Fibroblast of lung (primary cell): ENCODE measurements around the gene IER3.

ENCODE experiments used
- EZH2 ChIP-seq: IDR thresholded peaks from 2 replicates; pipeline ENCODE4 v1.5.1; 2012; ENCODE audit warnings: low read length, control low read depth, mild to moderate bottlenecking; ENCODE audit errors: missing control alignments
- TF ChIP-seq, protein P1 (sequence below), 2 donors: IDR thresholded peaks in 1 of 2; conservative IDR thresholded peaks in 1 of 2; 1 replicate in 1 of 2; 2 replicates in 1 of 2; pipeline ENCODE4 v1.5.1; 2011 to 2012; ENCODE audit warnings: low read length in 2 of 2, control low read depth in 1 of 2, inconsistent platforms in 1 of 2, low read depth in 1 of 2, mild to moderate bottlenecking in 1 of 2

DNA sequence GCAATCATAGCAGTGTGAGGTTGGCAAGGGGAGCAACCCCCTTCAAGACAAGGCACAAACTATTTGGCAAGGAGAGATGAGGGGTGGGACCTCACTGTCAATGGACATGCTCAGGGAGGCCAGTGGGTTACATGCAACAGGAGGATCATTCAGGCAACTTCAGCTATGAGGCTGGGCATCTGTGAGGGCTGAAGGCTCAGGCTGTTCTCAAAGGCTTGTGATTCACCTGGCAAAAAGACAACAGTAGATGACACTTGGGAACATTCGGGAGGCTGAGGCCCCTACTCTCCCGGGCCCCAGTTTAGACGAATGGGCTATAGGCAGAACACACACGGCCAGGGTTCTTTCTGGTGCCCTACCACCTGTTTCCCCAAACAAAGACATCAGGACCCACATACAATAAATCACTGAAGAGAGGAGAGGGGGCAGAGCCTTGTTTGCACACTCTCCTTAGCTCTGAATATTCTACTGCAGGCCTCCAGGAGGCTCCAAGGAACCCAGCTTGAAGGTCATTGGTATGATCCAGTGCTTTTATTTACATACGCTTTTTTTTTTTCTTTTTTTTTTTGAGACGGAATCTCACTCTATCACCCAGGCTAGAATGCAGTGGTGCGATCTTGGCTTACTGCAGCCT is 16.3 kb downstream of the IER3 start:
- TF ChIP-seq, protein P1, sequence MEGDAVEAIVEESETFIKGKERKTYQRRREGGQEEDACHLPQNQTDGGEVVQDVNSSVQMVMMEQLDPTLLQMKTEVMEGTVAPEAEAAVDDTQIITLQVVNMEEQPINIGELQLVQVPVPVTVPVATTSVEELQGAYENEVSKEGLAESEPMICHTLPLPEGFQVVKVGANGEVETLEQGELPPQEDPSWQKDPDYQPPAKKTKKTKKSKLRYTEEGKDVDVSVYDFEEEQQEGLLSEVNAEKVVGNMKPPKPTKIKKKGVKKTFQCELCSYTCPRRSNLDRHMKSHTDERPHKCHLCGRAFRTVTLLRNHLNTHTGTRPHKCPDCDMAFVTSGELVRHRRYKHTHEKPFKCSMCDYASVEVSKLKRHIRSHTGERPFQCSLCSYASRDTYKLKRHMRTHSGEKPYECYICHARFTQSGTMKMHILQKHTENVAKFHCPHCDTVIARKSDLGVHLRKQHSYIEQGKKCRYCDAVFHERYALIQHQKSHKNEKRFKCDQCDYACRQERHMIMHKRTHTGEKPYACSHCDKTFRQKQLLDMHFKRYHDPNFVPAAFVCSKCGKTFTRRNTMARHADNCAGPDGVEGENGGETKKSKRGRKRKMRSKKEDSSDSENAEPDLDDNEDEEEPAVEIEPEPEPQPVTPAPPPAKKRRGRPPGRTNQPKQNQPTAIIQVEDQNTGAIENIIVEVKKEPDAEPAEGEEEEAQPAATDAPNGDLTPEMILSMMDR (conservative IDR thresholded peaks at IDR 0.05 in 1 of 2, IDR thresholded peaks at IDR 0.05 in 1 of 2; ENCODE audit: low read depth in 1 of 2, low read length in 2 of 2): peak; percentile 46 to 54
- TF ChIP-seq EZH2: no peak
